Mesodermal cell (in vitro differentiated cells): ENCODE data around the gene ABCA12.

Experiments
- H3K27ac ChIP-seq: 2 replicates; pipeline ENCODE4 v1.7.0; 2013; ENCODE audit warnings: mild to moderate bottlenecking, low read depth, low read length, moderate library complexity; ENCODE audit not compliant: severe bottlenecking
- H3K36me3 ChIP-seq: 2 replicates; pipeline ENCODE4 v1.7.1; 2013; ENCODE audit warnings: mild to moderate bottlenecking, low read length, moderate library complexity; ENCODE audit not compliant: control insufficient read depth, insufficient read depth
- H3K4me1 ChIP-seq: one replicate; pipeline ENCODE4 v1.7.1; 2013; ENCODE audit warnings: mild to moderate bottlenecking, low read length; ENCODE audit not compliant: insufficient read depth, control insufficient read depth, poor library complexity, severe bottlenecking
- H3K4me3 ChIP-seq: 2 replicates; pipeline ENCODE4 v1.7.0; 2013; ENCODE audit warnings: low read length, control low read depth, mild to moderate bottlenecking; ENCODE audit not compliant: insufficient read depth, poor library complexity, severe bottlenecking; ENCODE audit errors: extremely low read depth
- H3K9me3 ChIP-seq: 2 replicates; pipeline ENCODE4 v1.7.1; 2013; ENCODE audit warnings: mild to moderate bottlenecking, low read length, moderate library complexity; ENCODE audit not compliant: control insufficient read depth
- WGBS, 2 experiments: methylation state at CpG; one replicate each; pipeline ENCODE4 v1.1.5; 2013; ENCODE audit warnings: missing lambda C conversion rate in 2 of 2; ENCODE audit not compliant: insufficient coverage in 2 of 2; 5-methylcytosine and 5-hydroxymethylcytosine counted together

Gene ABCA12

GRCh38 chr2:215020283-215020682 lies 118.1 kb downstream of the ABCA12 start:
- Histone ChIP-seq H3K4me1 (no peaks in the 10 kb centered on the region), H3K9me3 (no peaks in the 10 kb centered on the region), H3K4me3 (no peak overlapping the region), H3K27ac (no peak overlapping the region), H3K36me3 (no peaks in the 10 kb centered on the region)
- 0 to 100% methylated on average over 1 of the region's 2 CpGs for WGBS, 2 experiments

GRCh38 chr2:215019521-215020145 lies 118.8 kb downstream of the ABCA12 start:
- WGBS, 2 experiments = 90 to 100% methylated on average over 1 to 2 of the region's 8 CpGs
- H3K27ac ChIP-seq = no peak overlapping the region
- no peak overlapping the region for H3K4me3 ChIP-seq
- H3K9me3 ChIP-seq = no peaks in the 10 kb centered on the region
- H3K4me1 ChIP-seq = no peaks in the 10 kb centered on the region
- H3K36me3 ChIP-seq = no peaks in the 10 kb centered on the region

GRCh38 chr2:215019085-215019484 lies 119.3 kb downstream of the ABCA12 start:
- Histone ChIP-seq H3K4me1 (no peaks in the 10 kb centered on the region), H3K27ac (no peak overlapping the region), H3K4me3 (no peak overlapping the region), H3K36me3 (no peaks in the 10 kb centered on the region), H3K9me3 (no peaks in the 10 kb centered on the region)
- 90 to 95% methylated on average over 2 to 3 of the region's 3 CpGs for WGBS, 2 experiments

- Histone ChIP-seq H3K4me1 (no peaks in the 10 kb centered on the region), H3K36me3 (no peaks in the 10 kb centered on the region), H3K4me3 (no peak overlapping the region), H3K9me3 (no peaks in the 10 kb centered on the region), H3K27ac (no peak overlapping the region)
- 100% methylated on average over 1 to 2 of the region's 3 CpGs for WGBS, 2 experiments
Observed at GRCh38 chr2:215015421-215015820, 123.0 kb downstream of the ABCA12 start.

GRCh38 chr2:215010390-215010789 lies 128.0 kb downstream of the ABCA12 start:
- Histone ChIP-seq H3K4me1 (no peaks in the 10 kb centered on the region), H3K36me3 (no peaks in the 10 kb centered on the region), H3K27ac (no peak overlapping the region), H3K9me3 (no peaks in the 10 kb centered on the region), H3K4me3 (no peak overlapping the region)
- 80% methylated on average over 1 of the region's 2 CpGs; no CpG with 5 or more reads in 1 of the 2 experiments for WGBS, 2 experiments

GRCh38 chr2:215003001-215003400 lies 135.4 kb downstream of the ABCA12 start:
- Histone ChIP-seq H3K9me3 (no peaks in the 10 kb centered on the region), H3K27ac (no peak overlapping the region), H3K4me3 (no peak overlapping the region), H3K36me3 (no peaks in the 10 kb centered on the region), H3K4me1 (no peaks in the 10 kb centered on the region)
- 60 to 64% methylated on average over 1 to 3 of the region's 4 CpGs for WGBS, 2 experiments

- no peak overlapping the region for H3K27ac ChIP-seq
- no peaks in the 10 kb centered on the region for H3K4me1 ChIP-seq
- H3K36me3 ChIP-seq = no peaks in the 10 kb centered on the region
- H3K9me3 ChIP-seq = no peaks in the 10 kb centered on the region
- no peak overlapping the region for H3K4me3 ChIP-seq
- WGBS, 2 experiments = 80 to 83% methylated on average over 1 of the region's 5 CpGs
Observed at GRCh38 chr2:215002500-215002899, 135.9 kb downstream of the ABCA12 start.

GRCh38 chr2:215000721-215001120 lies 137.7 kb downstream of the ABCA12 start:
- H3K4me1 ChIP-seq = no peaks in the 10 kb centered on the region
- 100% methylated on average over 2 of the region's 3 CpGs; no CpG with 5 or more reads in 1 of the 2 experiments for WGBS, 2 experiments
- H3K36me3 ChIP-seq = no peaks in the 10 kb centered on the region
- H3K4me3 ChIP-seq = no peak overlapping the region
- no peak overlapping the region for H3K27ac ChIP-seq
- no peaks in the 10 kb centered on the region for H3K9me3 ChIP-seq

GRCh38 chr2:214995926-214996670 lies 142.3 kb downstream of the ABCA12 start:
- Histone ChIP-seq H3K4me3 (no peak overlapping the region), H3K36me3 (no peaks in the 10 kb centered on the region), H3K4me1 (no peaks in the 10 kb centered on the region), H3K9me3 (no peaks in the 10 kb centered on the region), H3K27ac (no peak overlapping the region)
- WGBS, 2 experiments = 76 to 100% methylated on average over 1 to 3 of the region's 4 CpGs

GRCh38 chr2:214995409-214995808 lies 143.0 kb downstream of the ABCA12 start:
- WGBS, 2 experiments = 100% methylated on average over 1 of the region's 4 CpGs; no CpG with 5 or more reads in 1 of the 2 experiments
- no peak overlapping the region for H3K4me3 ChIP-seq
- no peaks in the 10 kb centered on the region for H3K4me1 ChIP-seq
- no peak overlapping the region for H3K27ac ChIP-seq
- no peaks in the 10 kb centered on the region for H3K9me3 ChIP-seq
- no peaks in the 10 kb centered on the region for H3K36me3 ChIP-seq

- no peaks in the 10 kb centered on the region for H3K4me1 ChIP-seq
- H3K9me3 ChIP-seq = no peaks in the 10 kb centered on the region
- WGBS, 2 experiments = 83 to 95% methylated on average over 3 to 4 of the region's 4 CpGs
- H3K27ac ChIP-seq = no peak overlapping the region
- no peak overlapping the region for H3K4me3 ChIP-seq
- H3K36me3 ChIP-seq = no peaks in the 10 kb centered on the region
Observed at GRCh38 chr2:214992911-214993310, 145.5 kb downstream of the ABCA12 start.
